ENCODE measurements around the gene RSRC1. TPM values are rescaled to one million over a fixed set of nuclear protein-coding genes. Genes with fewer than 3 reads are reported as not detected.
"Not testable (repeated sequence)": the region's sequence is repeated elsewhere in the genome, so short reads cannot be mapped to it uniquely, and the experiment has no call there.

The RSRC1 gene
- polyA plus RNA-seq, 4 donors = 31.8 to 35.4 (median 33.3) TPM

DNA sequence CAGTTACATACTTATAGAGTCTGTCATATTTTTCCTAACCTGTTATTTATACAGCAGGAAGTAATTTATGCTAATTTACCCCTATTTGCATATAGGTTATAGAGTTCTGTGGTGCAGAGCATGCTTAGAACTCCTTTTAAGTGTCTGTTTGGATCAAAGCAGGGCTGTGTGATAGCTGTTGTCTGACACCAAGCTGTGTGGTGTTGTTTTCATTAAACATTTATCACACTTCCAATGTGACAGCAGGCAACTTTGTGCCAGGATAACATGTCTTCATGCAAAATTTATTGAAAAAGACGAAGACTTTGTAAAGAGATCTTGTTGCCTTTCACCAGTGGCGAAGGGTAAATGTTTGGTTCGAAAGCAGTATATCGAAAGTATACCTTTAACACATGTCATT is 100.2 kb downstream of the RSRC1 start:
- no peak for DNase-seq (ENCODE audit: low read depth in 4 of 4, low spot score in 2 of 4)

GRCh38 chr3:158213461-158213860 is 103.6 kb downstream of the RSRC1 start:
- no peak for DNase-seq (ENCODE audit: low read depth in 4 of 4, low spot score in 2 of 4)

- DNase-seq (ENCODE audit: low read depth in 4 of 4, low spot score in 2 of 4) = no peak
These were observed 108.1 kb downstream of the RSRC1 start for GRCh38 chr3:158217992-158218391.

DNA sequence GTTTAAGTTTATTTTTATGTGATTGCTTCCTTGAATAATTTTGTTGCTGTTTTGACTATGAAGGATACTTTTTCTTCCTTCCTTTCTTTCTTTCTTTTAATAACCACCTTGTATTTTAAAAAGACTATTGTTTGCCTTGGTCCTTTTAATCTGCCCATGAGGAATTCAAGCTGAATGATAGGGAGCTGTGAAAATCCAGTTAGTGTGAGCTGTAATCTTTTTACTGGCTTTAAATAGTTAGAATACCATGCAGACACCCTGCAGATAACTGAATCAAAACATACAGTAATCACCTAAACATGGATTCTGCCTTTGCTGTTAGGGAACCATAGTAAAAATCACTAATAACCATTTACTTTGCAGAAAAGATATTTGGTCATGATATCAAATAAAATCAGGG is 110.7 kb downstream of the RSRC1 start:
- DNase-seq (ENCODE audit: low read depth in 4 of 4, low spot score in 2 of 4) = no peak

- no peak for DNase-seq (ENCODE audit: low read depth in 4 of 4, low spot score in 2 of 4)
These were observed 111.5 kb downstream of the RSRC1 start for GRCh38 chr3:158221426-158221825.

DNA sequence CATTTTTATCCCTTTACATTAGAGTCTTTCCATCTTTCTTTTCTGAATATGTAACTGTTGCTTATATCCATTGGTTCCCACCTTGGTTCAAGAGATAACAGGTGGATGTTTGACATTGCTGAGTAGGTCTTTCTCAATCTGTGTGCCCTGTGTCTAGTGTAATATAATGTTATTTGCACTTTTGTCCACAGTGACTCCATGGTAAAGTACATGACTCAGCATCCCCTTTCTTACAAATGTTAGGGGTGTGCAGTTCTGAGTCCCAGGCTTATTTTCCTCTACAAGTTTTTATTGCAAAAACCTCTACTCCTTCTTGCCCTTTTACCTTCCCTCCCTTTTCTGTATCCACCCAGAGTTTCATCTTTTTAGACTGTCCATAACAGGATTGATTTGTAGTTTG is 116.5 kb downstream of the RSRC1 start:
- DNase-seq (ENCODE audit: low read depth in 4 of 4, low spot score in 2 of 4) = no peak

DNA sequence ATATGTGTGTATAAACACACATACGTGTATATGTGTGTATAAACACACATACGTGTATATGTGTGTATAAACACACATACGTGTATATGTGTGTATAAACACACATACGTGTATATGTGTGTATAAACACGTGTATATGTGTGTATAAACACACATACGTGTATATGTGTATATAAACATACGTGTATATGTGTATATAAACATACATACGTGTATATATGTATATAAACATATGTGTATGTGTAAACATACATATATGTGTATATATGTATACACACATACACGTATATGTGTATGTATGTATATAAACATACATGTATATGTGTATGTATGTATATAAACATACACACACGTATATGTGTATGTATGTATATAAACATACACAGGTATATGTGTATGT is 119.1 kb downstream of the RSRC1 start:
- not testable (repeated sequence) for DNase-seq (ENCODE audit: low read depth in 4 of 4, low spot score in 2 of 4)

GRCh38 chr3:158233791-158234190 is 123.9 kb downstream of the RSRC1 start:
- no peak for DNase-seq (ENCODE audit: low read depth in 4 of 4, low spot score in 2 of 4)

GRCh38 chr3:158244274-158244673 is 134.4 kb downstream of the RSRC1 start:
- no peak for DNase-seq (ENCODE audit: low read depth in 4 of 4, low spot score in 2 of 4)

GRCh38 chr3:158247288-158247687 is 137.4 kb downstream of the RSRC1 start:
- DNase-seq (ENCODE audit: low read depth in 4 of 4, low spot score in 2 of 4) = no peak

DNA sequence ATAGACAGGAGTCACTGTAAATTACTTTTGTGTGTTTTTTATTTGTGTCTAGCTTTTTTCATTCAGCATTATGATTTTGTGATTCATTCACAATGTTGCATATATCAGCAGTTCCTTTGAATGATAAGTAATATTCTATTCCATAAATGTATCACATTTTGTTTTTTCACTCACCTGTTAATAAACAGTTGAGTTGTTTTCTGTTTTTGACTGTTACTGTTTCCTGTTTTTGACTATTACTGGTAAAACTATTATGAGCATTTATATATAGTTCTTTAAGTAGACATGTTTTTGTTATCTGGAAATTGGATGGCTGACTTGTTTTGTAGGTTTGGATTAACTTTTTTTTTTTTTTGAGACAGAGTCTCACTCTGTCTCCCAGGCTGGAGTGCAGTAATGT is 138.4 kb downstream of the RSRC1 start:
- DNase-seq (ENCODE audit: low read depth in 4 of 4, low spot score in 2 of 4) = no peak

GRCh38 chr3:158249183-158249582 is 139.3 kb downstream of the RSRC1 start:
- no peak for DNase-seq (ENCODE audit: low read depth in 4 of 4, low spot score in 2 of 4)

DNA sequence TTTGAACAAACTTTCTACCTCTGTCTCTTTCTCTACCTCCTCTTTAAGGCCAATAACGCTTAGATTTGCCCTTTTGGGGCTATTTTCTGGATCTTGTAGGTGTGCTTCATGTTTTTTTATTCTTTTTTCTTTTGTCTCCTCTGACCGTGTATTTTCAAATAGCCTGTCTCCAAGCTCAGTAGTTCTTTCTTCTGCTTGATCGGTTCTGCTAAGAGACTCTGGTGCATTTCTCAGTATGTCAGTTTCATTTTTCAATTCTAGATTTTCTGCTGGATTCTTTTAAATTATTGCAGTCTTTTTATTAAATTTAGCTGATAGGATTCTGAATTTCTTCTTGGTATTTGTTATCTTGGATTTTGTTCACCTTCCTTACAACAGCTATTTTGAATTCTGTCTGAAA is 148.7 kb downstream of the RSRC1 start:
- DNase-seq (ENCODE audit: low read depth in 4 of 4, low spot score in 2 of 4) = no peak

DNA sequence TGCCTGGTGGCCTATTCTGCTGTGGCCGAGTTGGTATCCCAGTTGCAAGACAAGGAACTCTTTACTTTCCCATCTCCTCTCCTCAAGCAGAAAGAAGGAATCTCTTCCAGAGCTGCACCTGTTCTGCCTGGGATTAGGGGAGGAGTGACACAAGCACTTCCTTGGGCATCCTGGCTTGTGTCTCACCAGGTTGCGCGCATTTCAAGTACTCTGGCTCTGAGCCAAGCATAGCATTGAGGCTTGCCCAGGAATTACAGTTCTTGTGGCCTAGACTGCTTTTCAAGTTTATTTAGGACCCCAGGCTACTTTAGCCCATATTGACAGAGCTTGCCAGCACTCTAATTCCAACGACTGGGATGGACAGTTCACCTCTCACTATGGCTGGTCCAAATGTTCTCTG is 150.5 kb downstream of the RSRC1 start:
- no peak for DNase-seq (ENCODE audit: low read depth in 4 of 4, low spot score in 2 of 4)

DNA sequence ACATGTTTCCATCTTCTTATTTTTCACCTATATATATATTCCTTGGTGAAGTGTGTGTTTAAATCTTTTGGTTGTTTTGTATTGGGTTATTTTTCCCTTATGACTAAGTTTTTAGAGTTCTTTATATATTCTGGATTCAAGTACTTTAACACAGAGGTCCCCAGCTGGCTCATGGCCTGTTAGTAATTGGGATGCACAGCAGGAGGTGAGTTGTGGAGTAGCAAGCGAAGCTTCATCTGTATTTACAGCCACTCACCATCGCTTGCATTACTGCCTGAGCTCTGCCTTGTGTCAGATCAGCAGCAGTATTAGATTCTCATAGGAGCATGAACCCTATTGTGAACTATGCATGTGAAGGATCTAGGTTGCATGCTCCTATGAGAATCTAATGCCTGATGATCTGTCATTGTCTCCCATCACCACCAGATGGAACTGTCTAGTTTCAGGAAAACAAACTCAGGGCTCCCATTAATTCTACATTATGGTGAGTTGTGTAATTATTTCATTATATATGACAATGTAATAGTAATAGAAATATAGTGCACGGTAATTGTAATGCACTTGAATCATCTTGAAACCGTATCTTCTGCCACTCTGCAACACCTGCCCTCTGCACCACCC is 151.6 kb downstream of the RSRC1 start:
- no peak for DNase-seq (ENCODE audit: low read depth in 4 of 4, low spot score in 2 of 4)

GRCh38 chr3:158264894-158265293 is 155.0 kb downstream of the RSRC1 start:
- no peak for DNase-seq (ENCODE audit: low read depth in 4 of 4, low spot score in 2 of 4)

DNA sequence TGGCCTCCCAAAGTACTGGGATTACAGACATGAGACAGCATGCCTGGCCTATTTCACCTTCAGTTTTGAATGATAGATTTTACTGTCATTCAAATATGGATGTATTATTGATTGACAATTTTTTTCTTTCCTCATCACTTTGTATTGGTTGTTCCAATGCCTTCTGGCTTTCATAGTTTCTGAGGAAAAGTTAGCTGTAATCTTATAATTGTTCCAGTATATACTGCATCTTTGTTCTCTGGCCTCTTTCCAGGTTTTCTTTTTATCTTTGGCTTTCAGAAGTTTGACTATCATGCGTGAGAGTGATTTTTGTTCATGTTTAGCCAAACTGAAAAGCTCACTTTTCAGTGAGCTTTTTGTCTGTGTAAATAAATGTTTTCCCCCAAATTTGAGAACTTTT is 157.1 kb downstream of the RSRC1 start:
- no peak for DNase-seq (ENCODE audit: low read depth in 4 of 4, low spot score in 2 of 4)

- no peak for DNase-seq (ENCODE audit: low read depth in 4 of 4, low spot score in 2 of 4)
These were observed 160.1 kb downstream of the RSRC1 start for GRCh38 chr3:158269942-158270341.

DNA sequence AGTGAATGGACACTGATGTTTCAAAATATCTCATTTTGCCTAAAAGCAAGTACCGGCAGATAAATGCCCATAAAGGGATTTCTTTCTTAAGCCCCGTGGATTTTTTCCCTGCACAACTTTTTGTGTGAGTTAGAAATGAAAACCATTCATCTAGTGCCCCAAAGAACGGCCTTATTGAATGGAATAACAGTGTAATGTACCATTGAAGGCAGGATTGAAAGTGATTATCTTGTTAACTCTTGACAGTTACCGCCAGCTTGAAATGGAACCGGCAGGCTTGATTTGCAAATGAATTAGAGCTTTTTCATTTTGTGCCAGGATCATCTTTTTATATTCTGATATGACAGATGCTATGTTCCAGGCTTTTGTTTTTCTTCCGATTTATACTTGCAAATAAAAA is 162.2 kb downstream of the RSRC1 start:
- DNase-seq (ENCODE audit: low read depth in 4 of 4, low spot score in 2 of 4) = no peak

- DNase-seq (ENCODE audit: low read depth in 4 of 4, low spot score in 2 of 4) = no peak
These were observed 163.8 kb downstream of the RSRC1 start for GRCh38 chr3:158273656-158274055.

- DNase-seq (ENCODE audit: low read depth in 4 of 4, low spot score in 2 of 4) = no peak
These were observed 168.3 kb downstream of the RSRC1 start for GRCh38 chr3:158278187-158278586.

DNA sequence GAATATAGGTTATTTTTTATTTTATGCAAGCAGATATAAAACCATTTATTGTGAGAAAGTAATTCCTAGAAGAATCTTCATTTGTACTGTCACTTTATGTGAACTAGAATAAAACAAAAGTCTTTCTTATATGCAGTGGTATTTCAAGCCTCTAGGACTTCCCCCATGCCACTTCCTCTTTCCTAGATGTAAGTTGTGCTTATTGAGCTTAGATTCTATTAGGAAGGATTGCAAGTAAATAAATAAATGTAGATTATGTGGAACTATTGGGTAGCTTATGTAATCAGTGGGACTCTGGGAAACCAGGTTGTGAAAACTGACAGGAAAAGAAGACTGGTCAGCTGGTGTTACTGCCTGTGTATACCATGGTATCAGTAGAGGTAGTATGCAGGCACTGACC is 169.7 kb downstream of the RSRC1 start:
- no peak for DNase-seq (ENCODE audit: low read depth in 4 of 4, low spot score in 2 of 4)

GRCh38 chr3:158295771-158296170 is 185.9 kb downstream of the RSRC1 start:
- no peak for DNase-seq (ENCODE audit: low read depth in 4 of 4, low spot score in 2 of 4)
